ENCODE results near the gene JPH2. TPM values are rescaled to one million over a fixed set of nuclear protein-coding genes. Genes with fewer than 3 reads are reported as not detected.

JPH2 gene
- total RNA-seq, 1 experiment from 2014 or later = 0.69 TPM

DNA sequence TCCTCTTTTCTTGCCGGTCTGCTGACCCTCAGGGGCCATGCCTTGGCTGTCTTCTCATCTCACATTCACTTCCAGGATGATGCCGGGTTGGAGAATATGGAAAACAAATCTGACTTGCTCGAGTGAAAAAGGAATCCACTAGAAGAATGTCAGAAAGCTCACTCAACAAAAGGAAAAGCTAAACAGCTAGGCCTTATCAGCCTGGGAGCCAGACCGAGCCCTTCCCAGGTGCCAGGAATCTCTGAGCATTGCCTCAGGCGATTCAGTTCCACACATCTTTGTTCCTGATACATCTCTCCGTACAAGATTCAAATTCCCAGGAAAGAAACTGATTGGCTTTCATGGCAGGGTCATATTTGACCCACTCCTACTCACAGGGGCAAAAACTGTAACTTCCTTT lies 32.8 kb upstream of the JPH2 start:
- DNase-seq = no peak
- no peaks in the 10 kb centered on the region for H3K27me3 ChIP-seq (ENCODE audit: control insufficient read depth, insufficient read depth, low read length)

DNA sequence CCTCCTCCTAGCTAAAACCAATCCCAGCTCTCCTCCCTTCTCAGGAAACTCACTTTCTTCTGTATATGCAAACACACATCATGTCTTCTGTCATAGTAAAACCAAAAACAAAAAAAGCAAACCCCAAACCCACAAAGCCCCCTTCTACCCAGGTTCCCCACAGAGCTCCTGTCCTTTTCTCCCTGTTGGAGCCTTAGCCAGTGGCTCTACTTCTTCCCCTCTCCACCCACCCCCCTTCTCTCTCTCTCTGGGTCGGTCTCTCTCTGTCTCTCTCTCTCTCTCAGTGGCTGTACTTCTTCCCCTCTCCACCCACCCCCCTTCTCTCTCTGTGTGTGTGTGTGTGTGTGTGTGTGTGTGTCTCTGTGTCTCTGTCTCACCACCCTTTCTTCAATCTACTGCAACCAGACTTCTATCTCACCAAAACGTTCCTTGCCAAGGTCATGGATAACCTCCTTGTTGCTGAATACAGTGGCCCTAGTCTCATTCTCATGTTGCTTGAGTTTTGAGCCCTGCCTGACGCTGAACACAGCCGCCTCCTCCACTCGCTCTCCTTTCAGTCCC lies 32.3 kb upstream of the JPH2 start:
- DNase-seq = no peak

More for the DNA sequence above, 32.8 kb upstream of the JPH2 start:
- no peaks in the 10 kb centered on the region for H3K36me3 ChIP-seq (replicated peaks; ENCODE audit: control insufficient read depth, insufficient read depth, low read length)
- H3K4me3 ChIP-seq (ENCODE audit: insufficient read depth, low read depth, low read length) = no peak overlapping the region

DNA sequence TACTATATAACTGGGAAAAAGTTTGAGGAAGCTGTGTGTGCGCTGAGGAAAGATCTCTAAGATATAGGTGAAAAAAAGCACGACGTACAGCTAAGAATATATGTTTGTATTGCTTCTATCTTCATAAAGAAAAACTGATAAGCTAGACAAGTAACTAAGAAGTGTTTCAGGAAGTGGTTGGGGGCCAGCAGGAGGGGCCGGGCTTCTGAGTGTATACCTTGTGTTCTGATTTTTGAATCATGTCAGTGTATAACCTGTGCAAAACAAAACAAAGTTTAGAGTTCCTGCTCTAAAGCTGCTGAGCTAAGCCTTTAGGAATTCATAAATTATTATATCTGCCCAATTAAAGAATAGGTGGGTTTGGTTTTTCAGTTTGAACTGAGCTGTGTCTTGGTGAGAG lies 31.5 kb upstream of the JPH2 start:
- DNase-seq = no peak
- no peaks in the 10 kb centered on the region for H3K36me3 ChIP-seq (replicated peaks; ENCODE audit: control insufficient read depth, insufficient read depth, low read length)
- H3K4me3 ChIP-seq (ENCODE audit: insufficient read depth, low read depth, low read length) = no peak overlapping the region
- no peaks in the 10 kb centered on the region for H3K27me3 ChIP-seq (ENCODE audit: control insufficient read depth, insufficient read depth, low read length)

More for the DNA sequence above, 32.3 kb upstream of the JPH2 start:
- no peaks in the 10 kb centered on the region for H3K27me3 ChIP-seq (ENCODE audit: control insufficient read depth, insufficient read depth, low read length)
- H3K4me3 ChIP-seq (ENCODE audit: insufficient read depth, low read depth, low read length) = no peak overlapping the region
- H3K36me3 ChIP-seq (replicated peaks; ENCODE audit: control insufficient read depth, insufficient read depth, low read length) = no peaks in the 10 kb centered on the region

DNA sequence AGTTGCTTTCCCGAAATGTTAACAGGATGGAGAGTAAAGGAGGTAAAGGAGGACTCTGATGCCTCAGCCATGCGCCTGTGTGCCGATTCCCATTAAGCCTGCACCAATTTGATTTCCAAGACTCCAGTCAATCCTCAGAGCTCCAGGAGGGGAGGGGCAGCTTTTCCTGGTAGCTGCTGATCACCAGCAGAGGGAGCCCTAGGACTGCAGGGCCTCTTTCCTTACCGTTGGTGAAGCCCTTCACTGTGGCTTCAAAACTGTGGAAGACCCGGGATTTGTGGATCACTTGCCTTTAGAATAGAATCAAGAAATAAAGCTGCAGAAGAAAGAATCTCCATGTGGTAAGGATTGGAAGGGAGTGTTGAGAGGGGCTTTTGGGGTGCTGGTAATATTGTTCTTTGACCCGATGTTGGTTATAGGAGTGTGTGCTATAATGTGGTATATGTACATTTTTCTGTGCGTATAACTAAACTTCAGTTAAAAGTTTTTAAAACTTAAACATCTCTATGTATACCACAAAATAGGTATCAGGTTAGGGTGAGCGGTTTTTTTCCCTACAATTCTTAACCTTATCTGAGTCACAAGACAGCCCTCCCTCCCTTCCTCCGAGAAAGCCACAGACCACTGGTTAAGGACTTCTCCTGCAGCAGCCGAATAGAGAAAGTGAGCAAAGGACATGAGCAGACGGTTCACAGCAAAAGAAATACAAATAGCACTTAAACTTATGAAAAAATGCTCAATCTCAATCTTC lies 30.5 kb upstream of the JPH2 start:
- H3K36me3 ChIP-seq (replicated peaks; ENCODE audit: control insufficient read depth, insufficient read depth, low read length) = no peaks in the 10 kb centered on the region
- no peak overlapping the region for H3K4me3 ChIP-seq (ENCODE audit: insufficient read depth, low read depth, low read length)

DNA sequence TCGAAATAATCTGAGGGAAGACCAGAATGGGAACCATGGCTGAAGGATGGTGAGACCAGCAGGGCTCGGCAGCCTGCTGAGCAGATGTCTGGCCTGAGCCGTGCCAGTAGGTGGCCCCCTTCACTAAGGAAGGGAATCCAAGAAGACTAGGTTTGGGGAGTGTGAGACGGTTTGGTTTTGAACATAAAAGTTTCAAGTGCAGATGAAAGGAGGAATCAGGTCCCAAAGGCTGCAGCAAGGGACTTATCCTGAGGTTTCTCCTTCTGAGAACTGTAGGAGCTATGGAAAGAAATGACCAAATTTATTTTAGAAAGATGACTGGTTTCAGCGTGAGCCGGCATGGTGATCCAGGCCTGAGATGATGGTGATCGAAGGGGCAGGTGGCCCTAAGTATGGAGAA lies 28.1 kb upstream of the JPH2 start:
- Histone ChIP-seq H3K36me3 (replicated peaks; ENCODE audit: control insufficient read depth, insufficient read depth, low read length) (no peaks in the 10 kb centered on the region), H3K4me3 (ENCODE audit: insufficient read depth, low read depth, low read length) (no peak overlapping the region), H3K27me3 (ENCODE audit: control insufficient read depth, insufficient read depth, low read length) (no peaks in the 10 kb centered on the region)
- peak; percentile 57 for DNase-seq

More for the DNA sequence above, 30.5 kb upstream of the JPH2 start:
- H3K27me3 ChIP-seq (ENCODE audit: control insufficient read depth, insufficient read depth, low read length) = no peaks in the 10 kb centered on the region
- peak; percentile 75 for DNase-seq

DNA sequence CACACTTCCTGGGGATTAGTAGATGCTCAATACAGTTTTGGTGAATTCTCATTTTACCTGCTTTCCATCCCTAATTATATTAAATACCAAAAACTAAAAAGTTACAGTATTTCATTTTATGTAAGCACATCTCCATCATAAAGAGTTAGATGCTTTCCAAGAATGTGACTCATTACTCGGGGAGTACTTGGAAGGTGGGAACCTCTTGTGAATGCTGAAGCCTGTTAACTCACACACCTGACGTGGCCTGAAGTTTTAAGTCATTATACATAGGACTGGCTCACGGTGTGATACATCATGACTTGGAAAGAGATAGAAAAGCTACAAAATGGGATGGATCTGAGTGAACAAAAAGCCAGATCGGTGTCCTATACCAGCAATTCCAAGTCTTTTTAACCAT lies 25.8 kb upstream of the JPH2 start:
- DNase-seq = no peak
- no peak overlapping the region for H3K4me3 ChIP-seq (ENCODE audit: insufficient read depth, low read depth, low read length)
- H3K27me3 ChIP-seq (ENCODE audit: control insufficient read depth, insufficient read depth, low read length) = no peaks in the 10 kb centered on the region
- no peaks in the 10 kb centered on the region for H3K36me3 ChIP-seq (replicated peaks; ENCODE audit: control insufficient read depth, insufficient read depth, low read length)

DNA sequence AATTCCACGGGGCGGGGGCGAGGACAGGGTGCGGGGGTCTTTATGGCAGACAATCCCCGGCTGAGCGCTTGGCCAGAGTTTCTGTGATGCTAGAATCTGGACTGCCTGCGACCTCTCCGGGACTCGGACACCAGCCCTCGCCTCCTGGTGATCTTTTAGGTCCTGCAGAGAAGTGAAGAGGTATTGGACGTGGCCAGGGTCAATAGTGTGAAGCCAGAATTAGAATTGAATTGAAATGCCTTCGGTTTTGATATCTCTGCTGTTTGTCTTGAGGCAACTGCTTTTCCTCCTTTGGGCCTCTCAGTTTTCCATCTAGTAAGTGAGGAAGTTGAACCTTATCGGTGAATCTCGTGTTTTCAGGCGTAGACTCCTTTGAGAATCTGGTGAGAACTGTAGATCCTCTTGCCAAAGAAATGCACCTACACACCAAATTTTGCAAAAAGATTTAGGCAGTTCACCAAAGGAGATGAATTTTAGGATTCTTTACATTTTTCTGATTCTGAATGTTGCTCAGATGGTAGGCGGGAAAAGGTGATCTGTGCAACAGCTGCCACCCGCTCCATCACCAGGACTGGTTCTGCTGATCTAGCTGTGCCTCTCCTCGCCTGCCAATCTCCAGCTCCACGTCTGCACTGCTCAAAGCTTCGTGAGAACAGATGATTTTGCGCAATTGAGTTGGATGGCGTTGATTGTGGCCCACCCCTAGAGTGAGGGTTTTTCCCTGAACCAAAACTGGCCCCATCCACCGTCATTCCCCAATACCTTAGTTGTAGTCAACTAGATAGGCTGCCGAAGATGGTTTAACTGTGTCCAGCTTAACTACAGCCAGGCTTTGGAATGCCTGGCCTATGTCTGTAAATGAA lies 24.4 kb upstream of the JPH2 start:
- H3K4me3 ChIP-seq (ENCODE audit: insufficient read depth, low read depth, low read length) = peak overlapping the region; percentile 82
- H3K27me3 ChIP-seq (ENCODE audit: control insufficient read depth, insufficient read depth, low read length) = no peaks in the 10 kb centered on the region
- H3K36me3 ChIP-seq (replicated peaks; ENCODE audit: control insufficient read depth, insufficient read depth, low read length) = no peaks in the 10 kb centered on the region
- no peak for DNase-seq

DNA sequence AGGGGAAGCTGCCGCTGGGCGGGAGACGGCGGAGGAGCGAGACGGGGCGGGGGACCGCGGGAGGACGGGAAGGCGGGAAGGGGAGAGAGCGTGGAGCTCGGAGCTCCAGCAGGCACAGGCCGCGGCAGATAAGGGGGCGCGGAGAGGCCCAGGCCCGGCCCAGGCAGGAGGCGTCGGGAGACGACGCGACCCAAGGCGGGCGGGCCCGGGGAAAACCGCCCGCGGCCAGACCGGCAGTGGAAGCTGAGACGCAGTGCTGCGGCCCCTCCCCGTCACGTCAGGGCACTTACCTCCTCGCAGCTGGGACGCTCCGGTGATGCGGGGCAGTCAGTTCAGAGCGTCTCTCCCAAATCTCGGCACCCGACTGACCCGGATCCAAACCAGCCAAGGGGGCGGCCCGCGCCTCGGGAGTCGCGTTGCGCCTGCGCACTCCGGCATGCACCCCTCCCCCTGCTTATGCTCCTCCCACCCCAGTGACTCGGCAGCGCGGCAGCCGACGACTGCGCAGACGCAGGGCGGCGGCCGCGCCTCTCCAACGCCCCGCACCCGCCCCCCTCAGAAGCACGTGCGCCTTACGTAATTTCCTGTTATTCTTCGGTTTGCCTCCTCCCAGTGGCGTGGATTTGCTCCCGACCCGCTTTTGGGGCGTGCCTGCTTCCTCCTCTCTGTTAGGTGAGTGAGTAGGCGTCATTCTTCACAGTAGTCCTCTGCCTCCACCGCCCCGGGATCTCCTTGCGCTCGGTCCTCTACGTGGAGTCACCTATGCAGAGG lies 23.6 kb upstream of the JPH2 start, which contains the start of gene OSER1:
Gene OSER1 (minus strand): TSS at position 366 of the 771 bp plus-strand sequence. CDS start 3,814 bp downstream, outside the sequence.
- Histone ChIP-seq H3K4me3 (ENCODE audit: insufficient read depth, low read depth, low read length) (peak within 1 kb of the TSS; percentile 97), H3K36me3 (replicated peaks; ENCODE audit: control insufficient read depth, insufficient read depth, low read length) (no peaks in the 10 kb centered on the region; the same call in none of the 2 replicates), H3K27me3 (ENCODE audit: control insufficient read depth, insufficient read depth, low read length) (no peaks in the 10 kb centered on the region)
- peak; percentile 100 for DNase-seq

DNA sequence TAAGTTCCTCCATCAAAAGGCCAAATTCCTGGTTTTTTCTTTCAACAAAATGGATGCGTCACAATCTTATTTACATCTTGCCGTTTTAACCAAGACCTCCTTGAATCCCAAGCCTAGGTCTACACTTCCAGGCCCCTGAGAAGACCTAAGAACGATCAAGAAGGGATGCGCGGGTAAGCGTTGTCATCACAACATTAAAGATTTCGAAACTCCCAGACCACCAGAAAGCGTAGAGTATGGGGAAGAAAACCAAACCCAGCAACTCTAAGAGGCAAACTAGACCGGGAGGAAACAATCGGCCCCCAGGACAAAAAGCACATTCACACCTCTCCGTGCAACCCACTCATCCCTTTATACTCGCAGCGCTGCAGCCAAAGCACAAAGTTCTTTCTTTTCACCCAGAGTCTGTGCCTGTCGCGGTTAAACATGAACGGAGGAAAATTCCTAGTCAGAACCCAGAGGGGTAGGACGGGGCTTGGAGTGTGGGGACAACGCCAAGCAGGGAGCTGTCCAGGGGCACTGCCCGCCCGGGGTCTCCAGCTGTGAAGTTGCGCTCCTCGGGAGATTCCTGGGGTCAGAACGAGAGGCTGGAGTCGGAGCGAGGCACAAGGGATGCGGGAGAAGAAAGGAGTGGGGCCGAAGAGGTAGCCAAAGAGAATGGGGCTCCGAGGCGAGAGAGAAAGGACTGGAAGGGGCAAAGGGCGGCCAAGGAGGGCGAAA lies 22.9 kb upstream of the JPH2 start:
- DNase-seq = peak; percentile 39
- no peaks in the 10 kb centered on the region; the same call in none of the 2 replicates for H3K36me3 ChIP-seq (replicated peaks; ENCODE audit: control insufficient read depth, insufficient read depth, low read length)
- peak overlapping the region; percentile 97 for H3K4me3 ChIP-seq (ENCODE audit: insufficient read depth, low read depth, low read length)
- no peaks in the 10 kb centered on the region for H3K27me3 ChIP-seq (ENCODE audit: control insufficient read depth, insufficient read depth, low read length)

DNA sequence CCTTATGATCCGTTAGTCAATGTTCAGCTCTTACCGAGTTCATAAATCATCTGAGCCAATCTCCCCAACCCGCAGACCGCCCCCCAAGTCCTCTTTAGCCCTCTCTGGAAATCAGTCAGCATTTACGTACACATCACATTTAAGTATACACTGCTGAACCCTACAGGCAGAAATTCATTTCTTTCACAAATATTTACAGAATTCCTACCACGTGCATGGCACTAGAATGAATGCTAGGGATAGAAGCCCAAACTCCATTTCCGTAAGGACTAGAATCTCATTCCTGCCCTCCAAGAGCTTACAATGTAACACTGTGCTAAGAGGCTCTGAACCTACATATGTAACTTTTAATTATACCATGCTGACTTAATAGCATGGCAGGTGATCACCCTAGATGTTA lies 21.8 kb upstream of the JPH2 start:
- H3K36me3 ChIP-seq (replicated peaks; ENCODE audit: control insufficient read depth, insufficient read depth, low read length) = no peaks in the 10 kb centered on the region; the same call in none of the 2 replicates
- no peak for DNase-seq
- H3K4me3 ChIP-seq (ENCODE audit: insufficient read depth, low read depth, low read length) = no peak overlapping the region
- H3K27me3 ChIP-seq (ENCODE audit: control insufficient read depth, insufficient read depth, low read length) = no peaks in the 10 kb centered on the region

DNA sequence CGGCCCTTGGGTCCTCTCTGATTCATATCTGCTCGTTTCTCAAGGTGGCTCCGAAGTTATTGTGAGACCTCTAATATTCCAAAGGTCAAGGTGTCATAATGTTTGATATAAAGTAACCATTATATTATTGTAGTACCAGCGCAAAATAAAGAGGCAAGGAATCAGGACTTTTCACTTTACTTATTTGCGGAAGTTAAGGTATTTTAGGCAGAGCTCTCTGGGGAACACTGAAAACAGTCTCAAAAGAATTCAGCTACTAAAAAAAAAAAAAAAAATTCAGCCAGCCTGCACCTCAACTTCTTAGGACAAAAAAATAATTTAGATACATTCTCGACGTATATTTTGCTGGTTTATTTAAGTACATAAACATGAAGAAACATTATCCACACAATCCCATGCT lies 21.2 kb upstream of the JPH2 start:
- Histone ChIP-seq H3K4me3 (ENCODE audit: insufficient read depth, low read depth, low read length) (no peak overlapping the region), H3K36me3 (replicated peaks; ENCODE audit: control insufficient read depth, insufficient read depth, low read length) (no peaks in the 10 kb centered on the region; the same call in none of the 2 replicates), H3K27me3 (ENCODE audit: control insufficient read depth, insufficient read depth, low read length) (no peaks in the 10 kb centered on the region)
- no peak for DNase-seq

DNA sequence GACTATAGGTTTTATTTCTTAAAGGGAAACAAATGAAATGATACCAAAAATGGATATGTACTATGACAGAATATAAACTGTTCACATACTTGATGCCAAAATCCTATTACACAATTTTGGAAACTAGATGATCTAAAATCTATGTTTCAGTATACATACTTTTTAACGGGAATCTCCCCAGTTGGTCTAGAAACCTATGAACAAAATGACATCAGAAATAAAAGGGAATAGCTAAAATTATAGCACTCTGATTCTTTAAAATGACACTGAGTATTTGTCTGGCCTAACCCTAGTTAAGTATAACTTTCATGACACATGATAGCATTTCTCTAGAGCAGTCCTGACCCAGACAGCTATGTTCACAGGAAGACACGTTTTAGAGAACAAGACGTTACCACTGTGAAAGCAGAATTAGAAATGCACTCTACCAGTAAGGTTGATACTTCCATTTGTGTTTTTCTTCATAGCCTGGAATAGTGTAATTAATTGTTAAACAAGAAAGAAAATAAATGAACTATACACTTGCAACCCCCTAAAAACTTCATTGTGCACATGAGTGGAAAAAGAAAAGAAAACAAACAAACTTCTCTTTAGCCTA lies 20.2 kb upstream of the JPH2 start:
- peaks cover 3% of the 10 kb centered on the region for H3K36me3 ChIP-seq (replicated peaks; ENCODE audit: control insufficient read depth, insufficient read depth, low read length)
- no peak overlapping the region for H3K4me3 ChIP-seq (ENCODE audit: insufficient read depth, low read depth, low read length)
- H3K27me3 ChIP-seq (ENCODE audit: control insufficient read depth, insufficient read depth, low read length) = no peaks in the 10 kb centered on the region
- no peak for DNase-seq

DNA sequence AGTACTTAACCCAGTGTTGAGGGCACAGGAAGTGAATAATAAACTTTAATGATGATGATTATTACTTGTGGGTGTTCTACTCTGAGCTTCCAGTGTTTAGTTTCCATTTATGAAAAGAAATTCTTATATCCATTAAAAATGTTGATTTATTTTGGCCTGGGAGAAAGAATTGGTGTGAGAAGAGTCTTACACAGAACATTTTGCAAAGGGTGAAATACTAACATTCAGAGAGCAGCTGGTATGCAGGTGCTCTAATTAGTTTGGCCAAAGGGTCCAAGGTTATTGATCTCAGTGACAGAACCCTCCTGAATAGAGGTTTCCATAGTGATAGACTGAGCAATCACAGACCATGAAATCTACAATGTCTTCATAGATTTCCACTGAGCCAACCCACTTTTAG lies 19.1 kb upstream of the JPH2 start:
- Histone ChIP-seq H3K36me3 (replicated peaks; ENCODE audit: control insufficient read depth, insufficient read depth, low read length) (peaks cover 3% of the 10 kb centered on the region), H3K4me3 (ENCODE audit: insufficient read depth, low read depth, low read length) (no peak overlapping the region), H3K27me3 (ENCODE audit: control insufficient read depth, insufficient read depth, low read length) (no peaks in the 10 kb centered on the region)
- DNase-seq = no peak
